OCI-LY7 (cell line): ENCODE results near the gene RO60.

Experiments used
- EZH2phosphoT487 ChIP-seq: fragments of 200-600 bp; sonication (generic); IDR thresholded peaks from 2 replicates; pipeline ENCODE4 v1.6.1; 2018; ENCODE audit warnings: low read depth, borderline replicate concordance, mild to moderate bottlenecking, mixed run types, antibody characterized with exemption, low read length, moderate library complexity, mixed read lengths
- TF ChIP-seq, protein P1 (sequence below): fragments of 200-600 bp; sonication (generic); conservative IDR thresholded peaks from 2 replicates; pipeline ENCODE4 v1.5.1; 2014; ENCODE audit warnings: mild to moderate bottlenecking, antibody characterized with exemption, low read length, moderate library complexity, mixed read lengths

DNA sequence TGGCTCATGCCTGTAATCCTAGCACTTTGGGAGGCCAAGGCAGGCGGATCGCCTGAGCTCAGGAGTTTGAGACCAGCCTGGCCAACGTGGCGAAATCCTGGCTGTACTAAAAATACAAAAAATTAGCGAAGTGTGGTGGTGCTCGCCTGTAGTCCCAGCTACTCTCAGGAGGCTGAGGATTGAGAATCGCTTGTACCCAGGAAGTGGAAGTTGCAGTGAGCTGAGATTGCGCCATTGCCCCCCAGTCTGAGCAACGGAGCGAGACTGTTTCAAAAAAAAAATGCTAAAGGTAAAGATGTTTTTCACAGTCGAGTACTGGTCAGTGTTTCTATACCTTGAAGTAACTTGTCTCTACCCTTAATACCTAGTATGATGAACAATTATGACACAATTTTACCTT lies 34.7 kb downstream of the RO60 start:
- TF ChIP-seq EZH2phosphoT487: no peak
- TF ChIP-seq, protein P1, sequence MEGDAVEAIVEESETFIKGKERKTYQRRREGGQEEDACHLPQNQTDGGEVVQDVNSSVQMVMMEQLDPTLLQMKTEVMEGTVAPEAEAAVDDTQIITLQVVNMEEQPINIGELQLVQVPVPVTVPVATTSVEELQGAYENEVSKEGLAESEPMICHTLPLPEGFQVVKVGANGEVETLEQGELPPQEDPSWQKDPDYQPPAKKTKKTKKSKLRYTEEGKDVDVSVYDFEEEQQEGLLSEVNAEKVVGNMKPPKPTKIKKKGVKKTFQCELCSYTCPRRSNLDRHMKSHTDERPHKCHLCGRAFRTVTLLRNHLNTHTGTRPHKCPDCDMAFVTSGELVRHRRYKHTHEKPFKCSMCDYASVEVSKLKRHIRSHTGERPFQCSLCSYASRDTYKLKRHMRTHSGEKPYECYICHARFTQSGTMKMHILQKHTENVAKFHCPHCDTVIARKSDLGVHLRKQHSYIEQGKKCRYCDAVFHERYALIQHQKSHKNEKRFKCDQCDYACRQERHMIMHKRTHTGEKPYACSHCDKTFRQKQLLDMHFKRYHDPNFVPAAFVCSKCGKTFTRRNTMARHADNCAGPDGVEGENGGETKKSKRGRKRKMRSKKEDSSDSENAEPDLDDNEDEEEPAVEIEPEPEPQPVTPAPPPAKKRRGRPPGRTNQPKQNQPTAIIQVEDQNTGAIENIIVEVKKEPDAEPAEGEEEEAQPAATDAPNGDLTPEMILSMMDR: no peak
